ENCODE measurements around the gene ADAMTS5. TPM values are rescaled to one million over a fixed set of nuclear protein-coding genes. Genes with fewer than 3 reads are reported as not detected.

The ADAMTS5 gene
- total and polyA plus RNA-seq, 2 of the 8 experiments (the other 6 are each of a cell fraction or from before 2014, with no cell fraction given) = 0.20 to 1.1 TPM

GRCh38 chr21:26954662-26955121 is 12.2 kb downstream of the ADAMTS5 start:
- H3K56ac ChIP-seq (replicated peaks; ENCODE audit: insufficient read length, low read depth, low read length) = no peak overlapping the region
- H3K18ac ChIP-seq (ENCODE audit: extremely low read depth, low read length) = no peak overlapping the region
- no peaks in the 10 kb centered on the region for H3K27me3 ChIP-seq (replicated peaks in 1 of 4; ENCODE audit: control insufficient read depth in 3 of 4, extremely low read depth in 1 of 4, insufficient read depth in 3 of 4, low read length in 3 of 4)
- H2BK5ac ChIP-seq (ENCODE audit: low read depth, low read length) = no peak overlapping the region
- H3K14ac ChIP-seq (ENCODE audit: insufficient read length) = no peak overlapping the region
- H4K8ac ChIP-seq (ENCODE audit: extremely low read depth, insufficient read depth, low read length) = no peak overlapping the region
- no peaks in the 10 kb centered on the region for H3K36me3 ChIP-seq (ENCODE audit: control insufficient read depth in 2 of 4, insufficient read depth in 4 of 4, low read length in 3 of 4)
- H3K9ac ChIP-seq (replicated peaks in 1 of 4; ENCODE audit: extremely low read depth in 1 of 4, low read depth in 3 of 4, low read length in 3 of 4) = no peak overlapping the region
- H2BK120ac ChIP-seq (replicated peaks; ENCODE audit: low read depth, low read length) = no peak overlapping the region
- no peaks in the 10 kb centered on the region for H3K79me1 ChIP-seq (ENCODE audit: low read depth, low read length)
- no peak overlapping the region for H2AFZ ChIP-seq (ENCODE audit: low read length)
- H3K27ac ChIP-seq (ENCODE audit: low read depth, low read length) = no peak overlapping the region
- no peak overlapping the region for H4K5ac ChIP-seq (ENCODE audit: insufficient read length, low read depth, low read length)
- no peak overlapping the region for H2BK12ac ChIP-seq (ENCODE audit: low read depth, low read length)
- no peak overlapping the region for H3K4me3 ChIP-seq (ENCODE audit: extremely low read depth in 1 of 4, insufficient read depth in 2 of 4, low read depth in 3 of 4, low read length in 4 of 4)
- no peak for FAIRE-seq
- no peak overlapping the region for H3K23ac ChIP-seq (ENCODE audit: insufficient read length)
- H2BK15ac ChIP-seq (ENCODE audit: low read length) = no peak overlapping the region
- H3K4me2 ChIP-seq (ENCODE audit: insufficient read depth in 1 of 2, low read depth in 2 of 2, low read length in 2 of 2) = no peak overlapping the region
- no peak overlapping the region for H3K4ac ChIP-seq (replicated peaks; ENCODE audit: insufficient read length, low read depth, low read length)
- 91% methylated on average over 8 of the region's 9 CpGs; no CpG with 5 or more reads in 1 of the 2 experiments for WGBS, 2 experiments (ENCODE audit: extremely low coverage in 1 of 2, insufficient coverage in 1 of 2, insufficient read length in 1 of 2, insufficient replicate concordance in 2 of 2, low coverage in 1 of 2, low lambda C conversion rate in 2 of 2, missing lambda C conversion rate in 1 of 2)
- no peaks in the 10 kb centered on the region for H3K23me2 ChIP-seq (ENCODE audit: low read depth, low read length)
- no peaks in the 10 kb centered on the region for H3K9me3 ChIP-seq (ENCODE audit: insufficient read depth in 2 of 2, low read depth in 1 of 2, low read length in 1 of 2)
- no peaks in the 10 kb centered on the region for H3K79me2 ChIP-seq (ENCODE audit: control insufficient read depth in 1 of 2, insufficient read depth in 2 of 2, low read length in 2 of 2)
- H3K4me1 ChIP-seq (replicated peaks in 1 of 4; ENCODE audit: control insufficient read depth in 3 of 4, insufficient read depth in 4 of 4, low read length in 3 of 4) = peaks cover 0 to 7% (median 3%) of the 10 kb centered on the region in 4 experiments; a peak in 2 of 7 replicates
- ChIA-PET POLR2A (ENCODE audit: partially characterized antibody) (no interaction called here), CTCF (ENCODE audit: partially characterized antibody) (interaction anchor here (1.0 to 1.2 kb wide), 2 partner anchors 8 to 74 kb away, joined by 3 to 5 read pairs; no protein-coding TSS in a partner anchor)
- DNase-seq (ENCODE audit: low read depth in 1 of 2, low spot score in 2 of 2) = no peak
- no peak overlapping the region for H4K91ac ChIP-seq (replicated peaks; ENCODE audit: insufficient read length, low read length)
- H2AK5ac ChIP-seq (ENCODE audit: low read depth, low read length) = no peak overlapping the region
- H4K20me1 ChIP-seq (replicated peaks in 1 of 2; ENCODE audit: control insufficient read depth in 1 of 2, insufficient read depth in 2 of 2, low read length in 2 of 2) = no peaks in the 10 kb centered on the region
- H2BK20ac ChIP-seq (ENCODE audit: low read length) = no peak overlapping the region
- TF ChIP-seq CTCF (IDR thresholded peaks at IDR 0.05; ENCODE audit: control extremely low read depth in 1 of 3, insufficient read depth in 1 of 3, low read depth in 1 of 3, low read length in 3 of 3) = no peak
- no peak for TF ChIP-seq RAD21 (IDR thresholded peaks at IDR 0.05 in 1 of 2, conservative IDR thresholded peaks at IDR 0.05 in 1 of 2; ENCODE audit: low read depth in 2 of 2, low read length in 2 of 2)
- no peak for TF ChIP-seq PHF8 (conservative IDR thresholded peaks at IDR 0.05; ENCODE audit: low read depth, low read length)
- TF ChIP-seq USF2 (IDR thresholded peaks at IDR 0.05; ENCODE audit: low read length) = no peak
- TF ChIP-seq POU5F1 (IDR thresholded peaks at IDR 0.05; ENCODE audit: low read depth, low read length) = no peak
- TF ChIP-seq TEAD4 (IDR thresholded peaks at IDR 0.05; ENCODE audit: low read depth, low read length) = no peak
- no peak for TF ChIP-seq RFX5 (IDR thresholded peaks at IDR 0.05; ENCODE audit: borderline replicate concordance, low read depth, low read length)
- TF ChIP-seq TBP (IDR thresholded peaks at IDR 0.05; ENCODE audit: low read depth, low read length) = no peak
- no peak for TF ChIP-seq EZH2 (IDR thresholded peaks at IDR 0.05; ENCODE audit: low read depth, low read length, severe bottlenecking)
- no peak for TF ChIP-seq CHD1 (IDR thresholded peaks at IDR 0.05; ENCODE audit: low read depth, low read length)

Measured in H1 (cell line).